NB4 (cell line): ENCODE results near the gene KAZN.

Experiments used
- DNase-seq: peaks from one replicate; pipeline ENCODE4 v3.0.0; 2010; ENCODE audit warnings: low read depth
- H3K4me3 ChIP-seq: one replicate; pipeline ENCODE4 v1.5.1; 2011; ENCODE audit warnings: mild to moderate bottlenecking, low read depth, low read length, moderate library complexity
- CTCF ChIP-seq: IDR thresholded peaks from one replicate; pipeline ENCODE4 v1.5.1; 2012; ENCODE audit warnings: low read depth, low read length
- MAX ChIP-seq: IDR thresholded peaks from 2 replicates; pipeline ENCODE4 v1.6.1; 2011; ENCODE audit warnings: low read depth, low read length
- MYC ChIP-seq: IDR thresholded peaks from 2 replicates; pipeline ENCODE4 v1.6.1; 2011; ENCODE audit warnings: low read depth, low read length
- POLR2A ChIP-seq: IDR thresholded peaks from 2 replicates; pipeline ENCODE4 v1.6.1; 2011; ENCODE audit warnings: mild to moderate bottlenecking; ENCODE audit not compliant: insufficient read length; ENCODE audit errors: extremely low read depth

Gene KAZN

GRCh38 chr1:15124362-15125100, 526.0 kb downstream of the KAZN start:
- no peak overlapping the region for H3K4me3 ChIP-seq
- TF ChIP-seq MAX = no peak
- no peak for TF ChIP-seq POLR2A
- no peak for TF ChIP-seq CTCF
- TF ChIP-seq MYC = no peak
- DNase-seq = no peak

DNA sequence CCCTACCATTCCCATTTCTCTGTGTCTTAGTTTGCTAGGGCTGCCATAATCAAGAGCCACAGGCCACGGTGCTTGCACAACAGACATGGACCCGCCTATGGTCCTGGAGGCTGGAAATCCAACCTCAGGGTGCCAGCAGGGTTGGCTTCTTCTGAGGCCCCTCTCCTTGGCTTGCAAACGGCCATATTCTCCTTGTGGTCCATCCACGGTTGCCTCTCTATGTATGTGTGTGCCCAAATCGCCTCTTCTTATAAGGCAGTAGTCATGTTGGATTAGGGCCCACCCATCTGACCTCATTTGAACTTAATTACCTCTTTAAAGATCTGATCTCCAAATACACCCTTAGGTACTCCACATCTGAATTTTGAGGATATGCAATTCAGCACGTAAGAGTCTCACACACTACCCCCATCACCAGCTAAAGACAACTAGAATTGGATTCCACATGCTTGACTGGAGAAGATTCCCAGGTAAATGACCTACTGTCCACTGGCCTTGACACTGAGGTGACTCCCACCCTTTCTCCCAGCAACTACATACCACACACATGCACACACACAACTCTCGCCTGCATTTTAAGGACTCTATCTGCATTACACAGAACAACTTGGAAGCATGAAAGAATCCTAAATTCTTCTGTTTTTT, 526.7 kb downstream of the KAZN start:
- H3K4me3 ChIP-seq = no peak overlapping the region
- DNase-seq = no peak
- TF ChIP-seq CTCF = no peak

GRCh38 chr1:15128077-15128476, 529.6 kb downstream of the KAZN start:
- H3K4me3 ChIP-seq = no peak overlapping the region
- TF ChIP-seq MYC = no peak
- TF ChIP-seq MAX = no peak
- no peak for TF ChIP-seq CTCF
- TF ChIP-seq POLR2A = no peak
- DNase-seq = no peak

GRCh38 chr1:15128520-15129313, 530.2 kb downstream of the KAZN start:
- H3K4me3 ChIP-seq = no peak overlapping the region
- TF ChIP-seq MYC (peak; percentile 40; the same call in 1 of the 2 replicates), MAX (peak; percentile 30; the same call in 1 of the 2 replicates), CTCF (peak; percentile 93), POLR2A (no peak)
- DNase-seq = peak; percentile 65

- DNase-seq = no peak
- TF ChIP-seq MYC = no peak
- no peak for TF ChIP-seq CTCF
- no peak for TF ChIP-seq POLR2A
- TF ChIP-seq MAX = no peak
- H3K4me3 ChIP-seq = no peak overlapping the region
These were observed 531.5 kb downstream of the KAZN start for GRCh38 chr1:15129944-15130343.
